Renal cortex interstitium (tissue), 11 donors: ENCODE results near the gene FHAD1. TPM values are rescaled to one million over a fixed set of nuclear protein-coding genes. Genes with fewer than 3 reads are reported as not detected.
A peak's percentile ranks its signal among the peaks of the same experiment; 100 is the strongest.

Experiments used
- DNase-seq, 11 donors: peaks; one replicate each; pipeline ENCODE4 v3.0.0-alpha.2; 2013; ENCODE audit warnings: low read depth in 9 of 11, low spot score in 4 of 11; ENCODE audit errors: extremely low read depth in 1 of 11
- polyA plus RNA-seq, 3 donors: library from polyadenylated mRNA; unstranded; fragments of 120-200 nt; gene quantifications; one replicate each; pipeline ENCODE4 v1.2.1, GENCODE V29; 2013; ENCODE audit not compliant: insufficient read length in 3 of 3

The FHAD1 gene
- polyA plus RNA-seq, 3 donors, result 3.3 to 6.5 (median 3.5) TPM

- no peak for DNase-seq
Observed at GRCh38 chr1:15242766-15243165, 4.3 kb upstream of the FHAD1 start.

- DNase-seq, result no peak
Observed at GRCh38 chr1:15243275-15244043, 3.6 kb upstream of the FHAD1 start.

GRCh38 chr1:15244813-15245212, 2.2 kb upstream of the FHAD1 start:
- no peak for DNase-seq

- peak in 2 of 11 donors; percentile 33 to 57 for DNase-seq
Observed at GRCh38 chr1:15245593-15246360, 1.2 kb upstream of the FHAD1 start.

GRCh38 chr1:15248216-15248615, 1.2 kb downstream of the FHAD1 start:
- no peak for DNase-seq

- no peak for DNase-seq
Observed at GRCh38 chr1:15249081-15249480, 2.1 kb downstream of the FHAD1 start.

- DNase-seq, result no peak
Observed at GRCh38 chr1:15251857-15252835, 5.1 kb downstream of the FHAD1 start.

GRCh38 chr1:15254559-15254958, 7.5 kb downstream of the FHAD1 start:
- no peak for DNase-seq

GRCh38 chr1:15255582-15256149, 8.6 kb downstream of the FHAD1 start:
- no peak for DNase-seq

- no peak for DNase-seq
Observed at GRCh38 chr1:15256584-15256983, 9.6 kb downstream of the FHAD1 start.

GRCh38 chr1:15257309-15257708, 10.3 kb downstream of the FHAD1 start:
- DNase-seq, result no peak

- DNase-seq, result no peak
Observed at GRCh38 chr1:15258833-15259621, 12.0 kb downstream of the FHAD1 start.

GRCh38 chr1:15259622-15260007, 12.6 kb downstream of the FHAD1 start:
- DNase-seq, result no peak

- DNase-seq, result no peak
Observed at GRCh38 chr1:15260418-15261154, 13.6 kb downstream of the FHAD1 start.

- DNase-seq, result no peak
Observed at GRCh38 chr1:15261155-15262002, 14.4 kb downstream of the FHAD1 start.

- DNase-seq, result no peak
Observed at GRCh38 chr1:15262003-15262377, 15.0 kb downstream of the FHAD1 start.

- DNase-seq, result no peak
Observed at GRCh38 chr1:15262706-15263105, 15.7 kb downstream of the FHAD1 start.
